ENCODE data around the gene EIF2B4. TPM values are rescaled to one million over a fixed set of nuclear protein-coding genes. Genes with fewer than 3 reads are reported as not detected.

The EIF2B4 gene
- total RNA-seq (ENCODE audit: low replicate concordance) = 43.9 and 56.0 TPM in 2 replicates
- long read RNA-seq, transcript EIF2B4-201 (13 exons, 1,792 nt) = major isoform, 53 of 106 reads
- long read RNA-seq, transcript EIF2B4-205 (13 exons, 1,608 nt) = minor isoform, 22 of 106 reads
- long read RNA-seq, partial matches to known transcripts = 4 of 106 reads
- long read RNA-seq, other reads (novel, unspliced or antisense) = 23 of 106 reads

GRCh38 chr2:27370026-27370815 is at the start of gene EIF2B4, which contains the start of gene SNX17:
EIF2B4 (minus strand) TSS chr2:27370338; CDS start chr2:27370314, 24 bp downstream.
SNX17 (plus strand) TSS chr2:27370616; CDS start chr2:27370744, 128 bp downstream.
- H3K36me3 Mint-ChIP-seq = peaks cover 27% of the 10 kb centered on the region
- peak within 1 kb of the TSS; percentile 99 for H3K27ac Mint-ChIP-seq
- peak; percentile 99 for DNase-seq (ENCODE audit: extremely low spot score, unreplicated experiment)
- no peaks in the 10 kb centered on the region for H3K27me3 Mint-ChIP-seq
- peaks cover 26% of the 10 kb centered on the region for H3K4me1 Mint-ChIP-seq (ENCODE audit: unreplicated experiment)
- peak within 1 kb of the TSS; percentile 96 for H3K4me3 Mint-ChIP-seq
- H3K9me3 Mint-ChIP-seq = no peaks in the 10 kb centered on the region
- peak; percentile 73 for TF ChIP-seq CTCF (conservative IDR thresholded peaks at IDR 0.05)

- Mint-ChIP-seq H3K36me3 (no peaks in the 10 kb centered on the region), H3K27ac (no peak overlapping the region), H3K9me3 (no peaks in the 10 kb centered on the region), H3K4me3 (no peak overlapping the region), H3K27me3 (no peaks in the 10 kb centered on the region), H3K4me1 (ENCODE audit: unreplicated experiment) (no peaks in the 10 kb centered on the region)
- no peak for DNase-seq (ENCODE audit: extremely low spot score, unreplicated experiment)
- no peak for TF ChIP-seq CTCF (conservative IDR thresholded peaks at IDR 0.05)
These were observed 46.0 kb upstream of the EIF2B4 start for GRCh38 chr2:27416151-27416550.

GRCh38 chr2:27412419-27413152 is 42.4 kb upstream of the EIF2B4 start:
- Mint-ChIP-seq H3K4me1 (ENCODE audit: unreplicated experiment) (peaks cover 11% of the 10 kb centered on the region), H3K36me3 (no peaks in the 10 kb centered on the region), H3K27me3 (no peaks in the 10 kb centered on the region), H3K27ac (no peak overlapping the region), H3K4me3 (no peak overlapping the region), H3K9me3 (no peaks in the 10 kb centered on the region)
- no peak for TF ChIP-seq CTCF (conservative IDR thresholded peaks at IDR 0.05)
- DNase-seq (ENCODE audit: extremely low spot score, unreplicated experiment) = no peak

- Mint-ChIP-seq H3K9me3 (no peaks in the 10 kb centered on the region), H3K36me3 (peaks cover 4% of the 10 kb centered on the region), H3K4me3 (peak within 1 kb of the TSS; percentile 94), H3K4me1 (ENCODE audit: unreplicated experiment) (peaks cover 20% of the 10 kb centered on the region), H3K27ac (peak within 1 kb of the TSS; percentile 92), H3K27me3 (no peaks in the 10 kb centered on the region)
- peak; percentile 98 for DNase-seq (ENCODE audit: extremely low spot score, unreplicated experiment)
- no peak for TF ChIP-seq CTCF (conservative IDR thresholded peaks at IDR 0.05)
These were observed 39.4 kb upstream of the EIF2B4 start, which contains the start of gene PPM1G for GRCh38 chr2:27409321-27410073. PPM1G (minus strand) TSS chr2:27409591; CDS start chr2:27409422, 169 bp downstream.

Data from type B pancreatic cell (in vitro differentiated cells).